H9 (cell line): ENCODE measurements around the gene PRMT7. TPM values are rescaled to one million over a fixed set of nuclear protein-coding genes. Genes with fewer than 3 reads are reported as not detected.

Source experiments
- DNase-seq: peaks from one replicate; pipeline ENCODE4 v3.0.0-alpha.2; 2017
- H2AFZ ChIP-seq: one replicate; pipeline ENCODE4 v1.6.1; 2013; ENCODE audit warnings: mild to moderate bottlenecking, low read length, control low read depth, moderate library complexity
- H2AK5ac ChIP-seq: 2 replicates; pipeline ENCODE4 v1.6.1; 2013; ENCODE audit warnings: low read length, control low read depth, mixed read lengths; ENCODE audit not compliant: insufficient read length
- H2BK120ac ChIP-seq: one replicate; pipeline ENCODE4 v1.6.1; 2013; ENCODE audit warnings: low read depth, mild to moderate bottlenecking, low read length, control low read depth, inconsistent platforms; ENCODE audit not compliant: poor library complexity, severe bottlenecking
- H2BK12ac ChIP-seq: 2 replicates; pipeline ENCODE4 v1.6.1; 2013; ENCODE audit warnings: low read length, control low read depth, mixed read lengths, low read depth; ENCODE audit not compliant: insufficient read length
- H2BK15ac ChIP-seq: 2 replicates; pipeline ENCODE4 v1.6.1; 2013; ENCODE audit warnings: low read depth, low read length, control low read depth
- H2BK20ac ChIP-seq: one replicate; pipeline ENCODE4 v1.6.1; 2013; ENCODE audit warnings: low read depth, mild to moderate bottlenecking, low read length, control low read depth, inconsistent platforms; ENCODE audit not compliant: poor library complexity, severe bottlenecking
- H2BK5ac ChIP-seq: 2 replicates; pipeline ENCODE4 v1.6.1; 2013; ENCODE audit warnings: low read length, control low read depth, mixed read lengths; ENCODE audit not compliant: insufficient read length
- H3K14ac ChIP-seq: 2 replicates; pipeline ENCODE4 v1.6.1; 2013; ENCODE audit warnings: low read length, control low read depth; ENCODE audit not compliant: insufficient read depth
- H3K18ac ChIP-seq: 2 replicates; pipeline ENCODE4 v1.6.1; 2013; ENCODE audit warnings: low read depth, mild to moderate bottlenecking, mixed read lengths, low read length, control low read depth; ENCODE audit not compliant: insufficient read length
- H3K23ac ChIP-seq: 2 replicates; pipeline ENCODE4 v1.6.1; 2013; ENCODE audit warnings: low read length, control low read depth, mixed read lengths, low read depth; ENCODE audit not compliant: insufficient read length
- H3K23me2 ChIP-seq: 2 replicates; pipeline ENCODE4 v1.6.1; 2013; ENCODE audit warnings: low read depth, mild to moderate bottlenecking, mixed read lengths, low read length, control low read depth; ENCODE audit not compliant: insufficient read length, poor library complexity, severe bottlenecking
- H3K27ac ChIP-seq: 2 replicates; pipeline ENCODE4 v1.5.1; 2013; ENCODE audit warnings: low read length, control low read depth, mixed read lengths, low read depth; ENCODE audit not compliant: insufficient read length
- H3K27me3 ChIP-seq: 2 replicates; pipeline ENCODE4 v1.6.1; 2013; ENCODE audit warnings: low read length, control low read depth, inconsistent platforms; ENCODE audit not compliant: insufficient read depth
- H3K4ac ChIP-seq: 2 replicates; pipeline ENCODE4 v1.6.1; 2013; ENCODE audit warnings: low read depth, mild to moderate bottlenecking, control low read depth, inconsistent platforms, low read length, moderate library complexity
- H3K4me1 ChIP-seq: 2 replicates; pipeline ENCODE4 v1.6.1; 2013; ENCODE audit warnings: low read length, control low read depth, inconsistent platforms; ENCODE audit not compliant: insufficient read depth
- H3K4me2 ChIP-seq: 2 replicates; pipeline ENCODE4 v1.6.1; 2013; ENCODE audit warnings: low read length, control low read depth, mixed read lengths; ENCODE audit not compliant: insufficient read length, insufficient read depth
- H3K56ac ChIP-seq: 2 replicates; pipeline ENCODE4 v1.6.1; 2013; ENCODE audit warnings: low read depth, mild to moderate bottlenecking, mixed read lengths, low read length, control low read depth; ENCODE audit not compliant: insufficient read length
- H3K79me1 ChIP-seq: 2 replicates; pipeline ENCODE4 v1.6.1; 2013; ENCODE audit warnings: low read depth, mild to moderate bottlenecking, moderate library complexity, low read length, control low read depth, inconsistent platforms; ENCODE audit not compliant: insufficient read depth, poor library complexity, severe bottlenecking
- H3K79me2 ChIP-seq: 2 replicates; pipeline ENCODE4 v1.6.1; 2013; ENCODE audit warnings: low read length, control low read depth, inconsistent platforms; ENCODE audit not compliant: insufficient read depth
- H3K9ac ChIP-seq: 2 replicates; pipeline ENCODE4 v1.6.1; 2013; ENCODE audit warnings: low read length, control low read depth, mixed read lengths; ENCODE audit not compliant: insufficient read length; ENCODE audit errors: extremely low read depth
- H3K9me3 ChIP-seq: one replicate; pipeline ENCODE4 v1.6.1; 2013; ENCODE audit warnings: low read depth, low read length, inconsistent platforms; ENCODE audit not compliant: control insufficient read depth
- H3T11ph ChIP-seq: one replicate; pipeline ENCODE4 v1.6.1; 2013; ENCODE audit warnings: mild to moderate bottlenecking, low read length, control low read depth, inconsistent platforms
- H4K20me1 ChIP-seq: one replicate; pipeline ENCODE4 v1.6.1; 2013; ENCODE audit not compliant: control insufficient read depth, insufficient read length, insufficient read depth
- H4K5ac ChIP-seq: 2 replicates; pipeline ENCODE4 v1.6.1; 2013; ENCODE audit warnings: low read depth, mild to moderate bottlenecking, mixed read lengths, low read length, control low read depth; ENCODE audit not compliant: insufficient read length
- H4K8ac ChIP-seq: replicated peaks from 2 replicates; pipeline ENCODE4 v1.6.1; 2013; ENCODE audit warnings: low read length, control low read depth, mixed read lengths, low read depth; ENCODE audit not compliant: insufficient read length
- H4K91ac ChIP-seq: 2 replicates; pipeline ENCODE4 v1.6.1; 2013; ENCODE audit warnings: low read depth, mild to moderate bottlenecking, moderate library complexity, mixed read lengths, low read length, control low read depth; ENCODE audit not compliant: insufficient read length
- H3K27ac Mint-ChIP-seq, 3 experiments: 2 replicates in 2 of 3; 3 replicates in 1 of 3; pipeline ENCODE4 v1.8.0; 2020 to 2021; ENCODE audit warnings: mixed read lengths in 3 of 3, mild to moderate bottlenecking in 1 of 3, moderate library complexity in 1 of 3
- H3K27me3 Mint-ChIP-seq: 2 replicates; pipeline ENCODE4 v1.8.0; 2021; ENCODE audit warnings: low read depth, mild to moderate bottlenecking, moderate library complexity, mixed read lengths
- H3K36me3 Mint-ChIP-seq, 3 experiments: 2 replicates in 2 of 3; 3 replicates in 1 of 3; pipeline ENCODE4 v1.8.0; 2020 to 2021; ENCODE audit warnings: low read depth in 3 of 3, mixed read lengths in 3 of 3; ENCODE audit not compliant: insufficient read depth in 1 of 3
- H3K4me1 Mint-ChIP-seq, 2 experiments: 2 replicates each; pipeline ENCODE4 v1.8.0; 2020; ENCODE audit warnings: mixed read lengths in 2 of 2
- H3K4me3 Mint-ChIP-seq, 2 experiments: 2 replicates in 1 of 2; 3 replicates in 1 of 2; pipeline ENCODE4 v1.8.0; 2020 to 2021; ENCODE audit warnings: mild to moderate bottlenecking in 2 of 2, mixed read lengths in 2 of 2, moderate library complexity in 1 of 2
- H3K9me3 Mint-ChIP-seq, 2 experiments: 2 replicates in 1 of 2; 3 replicates in 1 of 2; pipeline ENCODE4 v1.8.0; 2020; ENCODE audit warnings: mild to moderate bottlenecking in 2 of 2, mixed read lengths in 2 of 2, moderate library complexity in 1 of 2
- WGBS: extraction: QIAGEN DNeasy Blood & Tissue Kit; methylation state at CpG from one replicate; pipeline ENCODE4 v1.1.7; 2013; ENCODE audit warnings: missing lambda C conversion rate, low lambda C conversion rate, mixed read lengths; ENCODE audit not compliant: insufficient read length; ENCODE audit errors: extremely low coverage; 5-methylcytosine and 5-hydroxymethylcytosine counted together
- total RNA-seq: library from RNA; stranded (reverse); gene quantifications from 2 replicates; pipeline ENCODE4 v1.2.1, GENCODE V29; 2021
- TF ChIP-seq, protein P1 (sequence below): fragments of 200-600 bp; sonication (generic); conservative IDR thresholded peaks from 3 replicates; pipeline ENCODE4 v1.8.0; 2021; ENCODE audit warnings: antibody characterized with exemption, mild to moderate bottlenecking

PRMT7 gene
- total RNA-seq, 1 experiment from 2014 or later = 56.6 TPM

GRCh38 chr16:68345958-68346635, 35.3 kb downstream of the PRMT7 start:
- no peaks in the 10 kb centered on the region for H3K9me3 ChIP-seq

More at GRCh38 chr16:68345958-68346635, 35.3 kb downstream of the PRMT7 start:
- no peaks in the 10 kb centered on the region for H3K23me2 ChIP-seq
- TF ChIP-seq, protein P1, sequence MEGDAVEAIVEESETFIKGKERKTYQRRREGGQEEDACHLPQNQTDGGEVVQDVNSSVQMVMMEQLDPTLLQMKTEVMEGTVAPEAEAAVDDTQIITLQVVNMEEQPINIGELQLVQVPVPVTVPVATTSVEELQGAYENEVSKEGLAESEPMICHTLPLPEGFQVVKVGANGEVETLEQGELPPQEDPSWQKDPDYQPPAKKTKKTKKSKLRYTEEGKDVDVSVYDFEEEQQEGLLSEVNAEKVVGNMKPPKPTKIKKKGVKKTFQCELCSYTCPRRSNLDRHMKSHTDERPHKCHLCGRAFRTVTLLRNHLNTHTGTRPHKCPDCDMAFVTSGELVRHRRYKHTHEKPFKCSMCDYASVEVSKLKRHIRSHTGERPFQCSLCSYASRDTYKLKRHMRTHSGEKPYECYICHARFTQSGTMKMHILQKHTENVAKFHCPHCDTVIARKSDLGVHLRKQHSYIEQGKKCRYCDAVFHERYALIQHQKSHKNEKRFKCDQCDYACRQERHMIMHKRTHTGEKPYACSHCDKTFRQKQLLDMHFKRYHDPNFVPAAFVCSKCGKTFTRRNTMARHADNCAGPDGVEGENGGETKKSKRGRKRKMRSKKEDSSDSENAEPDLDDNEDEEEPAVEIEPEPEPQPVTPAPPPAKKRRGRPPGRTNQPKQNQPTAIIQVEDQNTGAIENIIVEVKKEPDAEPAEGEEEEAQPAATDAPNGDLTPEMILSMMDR = no peak
- no peaks in the 10 kb centered on the region for H3K79me2 ChIP-seq
- no peak overlapping the region for H2BK12ac ChIP-seq
- no peak overlapping the region for H3K23ac ChIP-seq
- no peak for DNase-seq
- H3T11ph ChIP-seq = no peak overlapping the region
- no peaks in the 10 kb centered on the region for H3K4me1 ChIP-seq
- H2BK20ac ChIP-seq = no peak overlapping the region
- H3K18ac ChIP-seq = no peak overlapping the region
- no peak overlapping the region for H3K4ac ChIP-seq
- no peak overlapping the region for H2AK5ac ChIP-seq
- H4K8ac ChIP-seq = no peak overlapping the region
- no peak overlapping the region for H4K91ac ChIP-seq
- no peak overlapping the region for H3K9ac ChIP-seq
- peaks cover 5 to 8% of the 10 kb centered on the region in 2 experiments for H3K4me1 Mint-ChIP-seq
- H3K36me3 Mint-ChIP-seq = peaks cover 21 to 78% (median 62%) of the 10 kb centered on the region in 3 experiments; a peak in 6 of 7 replicates
- no peak overlapping the region for H3K27ac ChIP-seq
- no peak overlapping the region for H2BK15ac ChIP-seq
- H3K27me3 Mint-ChIP-seq = no peaks in the 10 kb centered on the region
- no peak overlapping the region for H2BK5ac ChIP-seq
- no peak overlapping the region for H2AFZ ChIP-seq
- peak overlapping the region in 1 of 3 experiments; percentile 44; a peak in 2 of 7 replicates for H3K27ac Mint-ChIP-seq
- WGBS = no CpG with 5 or more reads among the region's 16 CpGs
- no peak overlapping the region for H3K14ac ChIP-seq
- peaks cover 3% of the 10 kb centered on the region for H4K20me1 ChIP-seq
- H3K56ac ChIP-seq = no peak overlapping the region
- no peak overlapping the region for H3K4me3 Mint-ChIP-seq
- no peak overlapping the region for H3K4me2 ChIP-seq
- H4K5ac ChIP-seq = no peak overlapping the region
- no peaks in the 10 kb centered on the region for H3K79me1 ChIP-seq
- H3K27me3 ChIP-seq = no peaks in the 10 kb centered on the region
- no peak overlapping the region for H2BK120ac ChIP-seq
- H3K9me3 Mint-ChIP-seq = no peaks in the 10 kb centered on the region; a peak in 1 of 5 replicates
